HG02981 (cell line): ENCODE results near the gene ZDHHC8.
"Not testable (repeated sequence)": the region's sequence is repeated elsewhere in the genome, so short reads cannot be mapped to it uniquely, and the experiment has no call there.

Source experiments
- ATAC-seq: cut with Tn5 transposase; IDR thresholded peaks from one replicate; pipeline ENCODE4 v1.9.1; 2021; ENCODE audit warnings: mild to moderate bottlenecking, moderate library complexity; ENCODE audit not compliant: unreplicated experiment

Gene ZDHHC8

GRCh38 chr22:20157430-20158183, 26.0 kb downstream of the ZDHHC8 start:
- ATAC-seq, result no peak

- no peak for ATAC-seq
These were observed 26.9 kb downstream of the ZDHHC8 start for GRCh38 chr22:20158391-20159036.

GRCh38 chr22:20159076-20159475, 27.5 kb downstream of the ZDHHC8 start:
- ATAC-seq, result no peak

- ATAC-seq, result not testable (repeated sequence)
These were observed 27.9 kb downstream of the ZDHHC8 start for GRCh38 chr22:20159531-20159930.

GRCh38 chr22:20160041-20160440, 28.4 kb downstream of the ZDHHC8 start:
- no peak for ATAC-seq

- ATAC-seq, result no peak
These were observed 33.3 kb downstream of the ZDHHC8 start for GRCh38 chr22:20164863-20165262.

- ATAC-seq, result no peak
These were observed 33.8 kb downstream of the ZDHHC8 start for GRCh38 chr22:20165421-20165820.

- ATAC-seq, result no peak
These were observed 34.3 kb downstream of the ZDHHC8 start for GRCh38 chr22:20165913-20166312.

GRCh38 chr22:20166703-20167102, 35.1 kb downstream of the ZDHHC8 start:
- no peak for ATAC-seq

- no peak for ATAC-seq
These were observed 36.2 kb downstream of the ZDHHC8 start for GRCh38 chr22:20167643-20168322.

- ATAC-seq, result no peak
These were observed 37.7 kb downstream of the ZDHHC8 start for GRCh38 chr22:20169253-20169822.

GRCh38 chr22:20170170-20170569, 38.6 kb downstream of the ZDHHC8 start:
- ATAC-seq, result no peak

GRCh38 chr22:20171288-20172140, 39.9 kb downstream of the ZDHHC8 start:
- no peak for ATAC-seq

- ATAC-seq, result no peak
These were observed 40.6 kb downstream of the ZDHHC8 start for GRCh38 chr22:20172141-20172613.

GRCh38 chr22:20173246-20173645, 41.6 kb downstream of the ZDHHC8 start:
- ATAC-seq, result no peak

- no peak for ATAC-seq
These were observed 42.2 kb downstream of the ZDHHC8 start for GRCh38 chr22:20173772-20174171.

GRCh38 chr22:20174785-20175596, 43.4 kb downstream of the ZDHHC8 start:
- no peak for ATAC-seq

GRCh38 chr22:20175597-20175900, 43.9 kb downstream of the ZDHHC8 start:
- no peak for ATAC-seq

- ATAC-seq, result no peak
These were observed 44.9 kb downstream of the ZDHHC8 start for GRCh38 chr22:20176421-20177085.
